Spinal cord (tissue), 10 donors: ENCODE measurements around the gene ZNF212. TPM values are rescaled to one million over a fixed set of nuclear protein-coding genes. Genes with fewer than 3 reads are reported as not detected.
"Not testable (repeated sequence)": the region's sequence is repeated elsewhere in the genome, so short reads cannot be mapped to it uniquely, and the experiment has no call there.

Experiments used
- DNase-seq, 6 donors: peaks; one replicate each; pipeline versions ENCODE4 v3.0.0 to v3.0.0-alpha.2; 2013 to 2015; ENCODE audit warnings: low spot score in 6 of 6, low read depth in 4 of 6
- H3K27ac ChIP-seq: one replicate; pipeline ENCODE4 v1.5.1; 2013; ENCODE audit warnings: low read depth, low read length, control low read depth
- H3K27me3 ChIP-seq: one replicate; pipeline ENCODE4 v1.6.1; 2013; ENCODE audit warnings: low read length; ENCODE audit not compliant: control insufficient read depth, insufficient read depth
- H3K36me3 ChIP-seq: one replicate; pipeline ENCODE4 v1.6.1; 2013; ENCODE audit warnings: low read length; ENCODE audit not compliant: control insufficient read depth, insufficient read depth
- H3K4me1 ChIP-seq: one replicate; pipeline ENCODE4 v1.6.1; 2013; ENCODE audit warnings: low read length; ENCODE audit not compliant: control insufficient read depth, insufficient read depth
- H3K4me3 ChIP-seq: one replicate; pipeline ENCODE4 v1.5.1; 2013; ENCODE audit warnings: low read depth, low read length, control low read depth
- H3K9me3 ChIP-seq: one replicate; pipeline ENCODE4 v1.6.1; 2013; ENCODE audit warnings: low read length; ENCODE audit not compliant: control insufficient read depth, insufficient read depth
- whole genome bisulfite sequencing: methylation state at CpG from one replicate; pipeline ENCODE4 v1.1.5; 2013; ENCODE audit warnings: missing lambda C conversion rate; ENCODE audit not compliant: insufficient coverage; 5-methylcytosine and 5-hydroxymethylcytosine counted together
- polyA plus RNA-seq, 2 donors: library from polyadenylated mRNA; unstranded; fragments of 120-200 nt; gene quantifications; one replicate each; pipeline ENCODE4 v1.2.1, GENCODE V29; 2013; ENCODE audit not compliant: insufficient read length in 2 of 2
- total RNA-seq, 2 donors: library from RNA; depleted of rRNA in 1 of 2; stranded (reverse); fragments of 120-200 nt in 1 of 2; fragments of >200 nt in 1 of 2; gene quantifications; one replicate each; pipeline versions ENCODE4 v1.2.3 to v1.2.4, GENCODE V29; 2013 to 2014
- donor health status: healthy.

The ZNF212 gene
- total and polyA plus RNA-seq, 4 donors: 5.4 to 16.6 (median 9.6) TPM

- no peaks in the 10 kb centered on the region for H3K27me3 ChIP-seq
- WGBS: under 1% methylated on average over 115 of the region's 115 CpGs
- DNase-seq: peak; percentile 66 to 95 (median 81)
- H3K4me3 ChIP-seq: peak within 1 kb of the TSS; percentile 62
- H3K4me1 ChIP-seq: peaks cover 15% of the 10 kb centered on the region
- no peaks in the 10 kb centered on the region for H3K9me3 ChIP-seq
- peaks cover 24% of the 10 kb centered on the region for H3K36me3 ChIP-seq
- peak within 1 kb of the TSS; percentile 86 for H3K27ac ChIP-seq
Measured at GRCh38 chr7:149261829-149262617, 22.6 kb downstream of the ZNF212 start, which contains the start of gene ZNF783. TSS of gene ZNF783 (plus strand) at chr7:149262196. CDS start at chr7:149262334, 138 bp downstream.

GRCh38 chr7:149266451-149266850, 27.0 kb downstream of the ZNF212 start:
- Histone ChIP-seq H3K9me3 (no peaks in the 10 kb centered on the region), H3K4me1 (peaks cover 12% of the 10 kb centered on the region), H3K27ac (no peak overlapping the region), H3K36me3 (peaks cover 33% of the 10 kb centered on the region), H3K27me3 (no peaks in the 10 kb centered on the region), H3K4me3 (no peak overlapping the region)
- WGBS: 95% methylated on average over 15 of the region's 21 CpGs
- DNase-seq: no peak

- H3K4me1 ChIP-seq: peaks cover 5% of the 10 kb centered on the region
- H3K27me3 ChIP-seq: no peaks in the 10 kb centered on the region
- no peak for DNase-seq
- peaks cover 35% of the 10 kb centered on the region for H3K36me3 ChIP-seq
- H3K4me3 ChIP-seq: no peak overlapping the region
- 88% methylated on average over 8 of the region's 8 CpGs for WGBS
- no peak overlapping the region for H3K27ac ChIP-seq
- H3K9me3 ChIP-seq: no peaks in the 10 kb centered on the region
Measured at GRCh38 chr7:149267733-149268132, 28.3 kb downstream of the ZNF212 start.

GRCh38 chr7:149274424-149274823, 35.0 kb downstream of the ZNF212 start:
- not testable (repeated sequence) for H3K27ac ChIP-seq, DNase-seq, H3K27me3 ChIP-seq, H3K4me3 ChIP-seq, H3K4me1 ChIP-seq, H3K9me3 ChIP-seq
- peaks cover 47% of the 10 kb centered on the region for H3K36me3 ChIP-seq
- WGBS: 100% methylated on average over 1 of the region's 8 CpGs

GRCh38 chr7:149277871-149278270, 38.4 kb downstream of the ZNF212 start:
- Histone ChIP-seq H3K9me3 (peaks cover 1% of the 10 kb centered on the region), H3K4me1 (no peaks in the 10 kb centered on the region), H3K4me3 (no peak overlapping the region), H3K36me3 (peaks cover 70% of the 10 kb centered on the region), H3K27me3 (no peaks in the 10 kb centered on the region), H3K27ac (no peak overlapping the region)
- no peak for DNase-seq
- WGBS: 95% methylated on average over 7 of the region's 9 CpGs

- no peak for DNase-seq
- H3K4me3 ChIP-seq: no peak overlapping the region
- 94% methylated on average over 10 of the region's 11 CpGs for WGBS
- no peaks in the 10 kb centered on the region for H3K27me3 ChIP-seq
- no peak overlapping the region for H3K27ac ChIP-seq
- peaks cover 1% of the 10 kb centered on the region for H3K9me3 ChIP-seq
- H3K4me1 ChIP-seq: no peaks in the 10 kb centered on the region
- peaks cover 74% of the 10 kb centered on the region for H3K36me3 ChIP-seq
Measured at GRCh38 chr7:149278396-149278795, 38.9 kb downstream of the ZNF212 start.

- Histone ChIP-seq H3K27ac (no peak overlapping the region), H3K27me3 (no peaks in the 10 kb centered on the region), H3K4me3 (no peak overlapping the region), H3K4me1 (peaks cover under 1% of the 10 kb centered on the region), H3K36me3 (peaks cover 80% of the 10 kb centered on the region), H3K9me3 (peaks cover 1% of the 10 kb centered on the region)
- no peak for DNase-seq
- WGBS: 95% methylated on average over 8 of the region's 17 CpGs
Measured at GRCh38 chr7:149279111-149279743, 39.8 kb downstream of the ZNF212 start.

- WGBS: 100% methylated on average over 4 of the region's 9 CpGs
- peaks cover 75% of the 10 kb centered on the region for H3K36me3 ChIP-seq
- H3K27ac ChIP-seq: no peak overlapping the region
- no peak for DNase-seq
- no peaks in the 10 kb centered on the region for H3K9me3 ChIP-seq
- H3K27me3 ChIP-seq: no peaks in the 10 kb centered on the region
- no peak overlapping the region for H3K4me3 ChIP-seq
- H3K4me1 ChIP-seq: peaks cover 7% of the 10 kb centered on the region
Measured at GRCh38 chr7:149280151-149280550, 40.7 kb downstream of the ZNF212 start.

GRCh38 chr7:149280661-149281507, 41.4 kb downstream of the ZNF212 start:
- DNase-seq: no peak
- peaks cover 68% of the 10 kb centered on the region for H3K36me3 ChIP-seq
- H3K9me3 ChIP-seq: no peaks in the 10 kb centered on the region
- WGBS: 89% methylated on average over 8 of the region's 8 CpGs
- H3K4me3 ChIP-seq: no peak overlapping the region
- no peaks in the 10 kb centered on the region for H3K27me3 ChIP-seq
- H3K27ac ChIP-seq: no peak overlapping the region
- H3K4me1 ChIP-seq: peaks cover 12% of the 10 kb centered on the region
